A549 treated with AZD9567 at 1 μM for 4 hours (cell line): ENCODE data around the gene MYO9A. TPM values are rescaled to one million over a fixed set of nuclear protein-coding genes. Genes with fewer than 3 reads are reported as not detected.

Source experiments
- total RNA-seq: library from RNA; stranded (reverse); fragments of 200-300 nt; extraction: Qiagen RNA extraction; gene quantifications from 5 replicates; pipeline ENCODE4 v1.2.3, GENCODE V29; 2022; ENCODE audit not compliant: insufficient read depth

MYO9A gene
- 7.3 to 12.3 TPM (median 11.8 TPM) in 5 replicates for total RNA-seq

GRCh38 chr15:72118017-72118978 is at the start of gene MYO9A, which contains the start of gene SENP8:
TSS of gene MYO9A (minus strand) at chr15:72118150. CDS start at chr15:72046563, 71,587 bp downstream.
TSS of gene SENP8 (plus strand) at chr15:72118403. CDS start at chr15:72139624, 21,221 bp downstream.

GRCh38 chr15:71810256-71811035 is 307.5 kb downstream of the MYO9A start, which contains the start of gene NR2E3:
TSS of gene NR2E3 (plus strand) at chr15:71810554. CDS start at chr15:71810744, 190 bp downstream.

Other genes with a start within 250 kb of the MYO9A start
- gene SENP8, start 253 bp upstream of the MYO9A start, total RNA-seq: 2.3 to 2.8 TPM (median 2.5 TPM) in 4 of 5 replicates, not detected in the other
- gene GRAMD2A, start 79.6 kb upstream of the MYO9A start, total RNA-seq: 0.05 to 0.13 TPM in 2 of 5 replicates, not detected in the others
- 2,979 to 3,428 TPM (median 3,179 TPM) in 5 replicates for gene PKM, start 113.0 kb upstream of the MYO9A start, total RNA-seq
- 46.2 to 68.1 TPM (median 66.8 TPM) in 5 replicates for gene PARP6, start 154.4 kb upstream of the MYO9A start, total RNA-seq
- 0.11 to 0.20 TPM (median 0.12 TPM) in 4 of 5 replicates, not detected in the other for gene CELF6, start 202.0 kb upstream of the MYO9A start, total RNA-seq